Measurements from ENCODE around the gene IL17RC. TPM values are rescaled to one million over a fixed set of nuclear protein-coding genes. Genes with fewer than 3 reads are reported as not detected.

IL17RC gene
- total RNA-seq, 3 donors from 2014 or later (not counting 1 experiment from before 2014, with no cell fraction given) = 0.77 to 1.5 (median 1.2) TPM

GRCh38 chr3:9942164-9942563 is 25.3 kb downstream of the IL17RC start:
- no peak overlapping the region for H3K27ac Mint-ChIP-seq
- Histone ChIP-seq H3K36me3 (ENCODE audit: control insufficient read depth, insufficient read depth, low read length) (peaks cover 9% of the 10 kb centered on the region), H3K9me3 (ENCODE audit: control insufficient read depth, insufficient read depth, low read length) (no peaks in the 10 kb centered on the region), H3K27me3 (ENCODE audit: control insufficient read depth, insufficient read depth, low read length) (no peaks in the 10 kb centered on the region), H3K4me1 (ENCODE audit: control insufficient read depth, insufficient read depth, low read length) (peaks cover 9% of the 10 kb centered on the region), H3K27ac (ENCODE audit: low read length) (no peak overlapping the region), H3K4me3 (ENCODE audit: low read length) (no peak overlapping the region)
- peaks cover 4 to 5% of the 10 kb centered on the region in 2 donors for H3K4me1 Mint-ChIP-seq
- no peak for ATAC-seq
- no peaks in the 10 kb centered on the region for H3K9me3 Mint-ChIP-seq
- WGBS (ENCODE audit: insufficient coverage) = 90% methylated on average over 3 of the region's 4 CpGs
- TF ChIP-seq CTCF (IDR thresholded peaks at IDR 0.05) = no peak
- no peaks in the 10 kb centered on the region for H3K27me3 Mint-ChIP-seq (ENCODE audit: low read depth in 2 of 2)
- intact Hi-C loops (cut with micrococcal nuclease) = no loop called here
- DNase-seq = no peak
- no peak overlapping the region for H3K4me3 Mint-ChIP-seq
- H3K36me3 Mint-ChIP-seq = no peaks in the 10 kb centered on the region

- no peaks in the 10 kb centered on the region for H3K27me3 ChIP-seq (ENCODE audit: control insufficient read depth, insufficient read depth, low read length)
- no peak overlapping the region for H3K27ac ChIP-seq (ENCODE audit: low read length)
- Mint-ChIP-seq H3K4me3 (no peak overlapping the region), H3K27ac (peak overlapping the region in 1 of 2 donors; percentile 15), H3K27me3 (ENCODE audit: low read depth in 2 of 2) (no peaks in the 10 kb centered on the region), H3K9me3 (no peaks in the 10 kb centered on the region), H3K36me3 (no peaks in the 10 kb centered on the region), H3K4me1 (peaks cover 4 to 5% of the 10 kb centered on the region in 2 donors)
- H3K9me3 ChIP-seq (ENCODE audit: control insufficient read depth, insufficient read depth, low read length) = no peaks in the 10 kb centered on the region
- DNase-seq (no peak), ATAC-seq (no peak)
- peaks cover 9% of the 10 kb centered on the region for H3K4me1 ChIP-seq (ENCODE audit: control insufficient read depth, insufficient read depth, low read length)
- peaks cover 3% of the 10 kb centered on the region for H3K36me3 ChIP-seq (ENCODE audit: control insufficient read depth, insufficient read depth, low read length)
- no peak overlapping the region for H3K4me3 ChIP-seq (ENCODE audit: low read length)
- WGBS (ENCODE audit: insufficient coverage) = 97% methylated on average over 11 of the region's 11 CpGs
- intact Hi-C loops (cut with micrococcal nuclease) = no loop called here
- TF ChIP-seq CTCF (IDR thresholded peaks at IDR 0.05) = no peak
These were observed 26.2 kb downstream of the IL17RC start for GRCh38 chr3:9942934-9943690.

DNA sequence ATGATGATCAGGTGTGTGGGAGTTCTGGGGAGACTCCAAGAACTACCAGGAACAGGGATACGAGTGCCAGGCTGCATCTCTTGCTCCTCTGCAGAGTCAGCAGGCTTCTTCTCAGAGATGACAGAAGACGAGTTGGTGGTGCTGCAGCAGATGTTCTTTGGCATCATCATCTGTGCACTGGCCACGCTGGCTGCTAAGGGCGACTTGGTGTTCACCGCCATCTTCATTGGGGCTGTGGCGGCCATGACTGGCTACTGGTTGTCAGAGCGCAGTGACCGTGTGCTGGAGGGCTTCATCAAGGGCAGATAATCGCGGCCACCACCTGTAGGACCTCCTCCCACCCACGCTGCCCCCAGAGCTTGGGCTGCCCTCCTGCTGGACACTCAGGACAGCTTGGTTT is 27.4 kb downstream of the IL17RC start:
- no peak for DNase-seq
- H3K27me3 Mint-ChIP-seq (ENCODE audit: low read depth in 2 of 2) = no peaks in the 10 kb centered on the region
- Histone ChIP-seq H3K27ac (ENCODE audit: low read length) (no peak overlapping the region), H3K4me3 (ENCODE audit: low read length) (no peak overlapping the region), H3K27me3 (ENCODE audit: control insufficient read depth, insufficient read depth, low read length) (no peaks in the 10 kb centered on the region), H3K4me1 (ENCODE audit: control insufficient read depth, insufficient read depth, low read length) (peaks cover 9% of the 10 kb centered on the region), H3K9me3 (ENCODE audit: control insufficient read depth, insufficient read depth, low read length) (no peaks in the 10 kb centered on the region), H3K36me3 (ENCODE audit: control insufficient read depth, insufficient read depth, low read length) (peaks cover 2% of the 10 kb centered on the region)
- peaks cover 4 to 5% of the 10 kb centered on the region in 2 donors for H3K4me1 Mint-ChIP-seq
- no peaks in the 10 kb centered on the region for H3K36me3 Mint-ChIP-seq
- H3K9me3 Mint-ChIP-seq = no peaks in the 10 kb centered on the region
- peak overlapping the region in 1 of 2 donors; percentile 26 for H3K27ac Mint-ChIP-seq
- no peak for ATAC-seq
- TF ChIP-seq CTCF (IDR thresholded peaks at IDR 0.05) = no peak
- no peak overlapping the region for H3K4me3 Mint-ChIP-seq
- 95% methylated on average over 11 of the region's 11 CpGs for WGBS (ENCODE audit: insufficient coverage)
- intact Hi-C loops (cut with micrococcal nuclease) = no loop called here

DNA sequence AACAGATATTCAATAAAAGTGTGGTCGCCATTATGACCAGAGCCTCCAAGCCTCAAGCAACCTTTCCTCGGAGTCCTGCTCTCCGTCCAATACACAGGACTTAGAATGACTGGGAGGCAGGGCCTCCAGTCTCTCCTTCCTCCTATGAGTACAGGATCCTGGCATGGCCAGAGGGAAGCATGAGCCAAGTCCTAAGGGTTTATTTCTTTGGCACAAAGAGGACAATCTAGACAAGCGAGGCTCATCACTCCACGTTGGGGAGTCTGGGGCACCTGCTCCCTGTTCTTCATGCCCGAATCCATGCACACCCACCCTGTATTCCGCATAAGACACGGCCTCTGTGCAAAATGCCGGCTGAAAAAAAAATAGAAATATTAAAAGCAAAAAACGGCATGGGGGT is 28.5 kb downstream of the IL17RC start:
- Histone ChIP-seq H3K27ac (ENCODE audit: low read length) (no peak overlapping the region), H3K36me3 (ENCODE audit: control insufficient read depth, insufficient read depth, low read length) (peaks cover 2% of the 10 kb centered on the region), H3K27me3 (ENCODE audit: control insufficient read depth, insufficient read depth, low read length) (no peaks in the 10 kb centered on the region), H3K9me3 (ENCODE audit: control insufficient read depth, insufficient read depth, low read length) (no peaks in the 10 kb centered on the region), H3K4me1 (ENCODE audit: control insufficient read depth, insufficient read depth, low read length) (peaks cover 9% of the 10 kb centered on the region), H3K4me3 (ENCODE audit: low read length) (no peak overlapping the region)
- TF ChIP-seq CTCF (IDR thresholded peaks at IDR 0.05) = no peak
- H3K36me3 Mint-ChIP-seq = no peaks in the 10 kb centered on the region
- H3K27me3 Mint-ChIP-seq (ENCODE audit: low read depth in 2 of 2) = no peaks in the 10 kb centered on the region
- H3K4me1 Mint-ChIP-seq = peaks cover 4 to 5% of the 10 kb centered on the region in 2 donors
- intact Hi-C loops (cut with micrococcal nuclease) = no loop called here
- ATAC-seq (no peak), DNase-seq (no peak)
- H3K4me3 Mint-ChIP-seq = peak overlapping the region; percentile 42
- H3K27ac Mint-ChIP-seq = no peak overlapping the region
- WGBS (ENCODE audit: insufficient coverage) = 96% methylated on average over 10 of the region's 10 CpGs
- no peaks in the 10 kb centered on the region for H3K9me3 Mint-ChIP-seq

Measured in natural killer cell (primary cell).